ENCODE results near the gene RARRES1.

RARRES1 gene

DNA sequence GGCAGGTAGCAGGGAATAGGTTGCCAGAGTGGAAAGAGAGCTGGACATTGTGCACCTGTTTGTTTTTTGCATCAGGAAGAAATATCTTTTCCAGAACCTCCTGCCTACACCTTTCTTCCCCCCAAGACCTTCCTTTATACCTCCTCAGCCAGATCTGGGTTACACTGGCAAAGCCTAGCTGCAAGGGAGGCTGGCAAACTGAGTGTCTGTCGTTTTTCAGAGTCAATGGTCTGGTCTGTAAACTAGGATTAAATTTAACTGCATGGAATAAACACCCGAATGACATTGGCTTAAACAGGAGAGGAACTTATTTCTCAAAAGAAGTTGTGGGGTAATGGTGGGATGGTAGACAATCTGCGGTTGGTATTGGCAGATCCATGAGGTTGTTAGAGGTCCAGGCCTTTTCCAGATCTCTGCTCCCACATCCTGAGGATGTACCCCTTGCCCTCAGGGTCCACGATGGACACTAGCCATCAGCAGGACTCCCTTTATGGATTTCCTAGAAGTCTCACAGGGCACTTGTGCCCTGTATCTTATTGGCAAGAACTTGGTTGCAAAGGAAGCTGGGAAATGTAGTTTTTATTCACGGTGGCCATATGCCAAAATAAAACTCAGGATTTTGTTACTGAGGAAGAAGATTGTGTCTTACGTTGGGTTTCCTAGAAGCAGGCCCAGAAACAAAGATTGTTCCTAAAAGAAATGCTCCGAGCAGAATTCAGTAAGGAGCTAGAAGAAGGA lies 3.2 kb upstream of the RARRES1 start:
- DNase-seq = no peak

DNA sequence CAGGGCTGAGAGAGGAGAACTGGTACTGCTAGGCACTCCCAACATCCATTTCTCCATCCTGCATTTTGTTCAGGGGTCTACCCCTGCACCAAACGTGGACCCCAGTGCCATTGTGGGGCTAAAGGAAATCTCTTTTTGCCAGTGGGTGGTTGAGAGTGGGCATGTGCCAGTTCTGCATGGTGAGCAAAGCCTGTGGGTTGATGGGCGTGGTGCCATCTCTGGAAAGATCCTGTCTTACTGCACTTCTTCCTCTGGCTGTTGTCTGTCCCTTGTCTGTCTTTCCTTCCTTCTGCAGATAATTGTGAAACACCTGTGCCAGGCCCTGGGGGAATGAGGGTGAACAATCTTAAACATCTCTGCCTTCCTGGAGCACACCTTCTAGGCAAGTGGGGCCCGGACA lies 1.4 kb upstream of the RARRES1 start:
- DNase-seq = no peak

DNA sequence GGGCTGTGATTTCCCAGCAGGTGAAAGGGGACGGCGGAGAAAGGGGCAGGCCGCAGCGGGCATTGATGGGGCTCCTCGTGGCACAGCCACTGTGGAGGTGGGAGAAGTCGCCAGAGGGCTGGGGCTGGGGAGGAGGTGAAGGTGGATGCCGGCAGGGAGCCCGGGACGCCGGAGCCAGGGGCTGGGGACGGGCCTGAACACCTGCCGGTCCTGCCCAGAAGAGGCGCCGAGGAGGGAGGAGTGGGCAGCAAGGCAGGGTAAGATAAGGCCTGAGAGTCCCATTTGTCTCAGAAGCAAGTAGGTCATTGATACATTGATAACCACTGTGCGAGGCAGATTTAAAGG lies 571 bp upstream of the RARRES1 start:
- DNase-seq = no peak

DNA sequence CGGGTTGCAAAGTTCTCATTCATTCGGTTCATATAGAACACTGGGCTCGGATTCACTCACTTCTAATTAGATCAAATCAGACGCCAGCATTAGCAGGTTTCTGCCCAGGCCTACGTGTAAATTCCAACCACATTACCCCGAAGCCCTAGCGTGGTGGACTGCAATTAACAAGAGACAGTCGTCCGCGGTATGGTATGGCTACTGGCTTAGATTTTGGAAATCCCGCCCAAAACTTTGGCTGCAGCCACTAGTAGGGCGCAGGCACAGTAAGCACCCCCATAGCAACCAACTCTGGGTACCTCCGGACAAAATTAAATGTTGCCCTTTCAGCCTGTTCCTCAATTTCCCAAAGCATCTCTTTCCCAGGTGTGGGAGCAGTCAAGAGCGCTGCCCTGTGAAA lies 771 bp downstream of the RARRES1 start:
- no peak for DNase-seq

DNA sequence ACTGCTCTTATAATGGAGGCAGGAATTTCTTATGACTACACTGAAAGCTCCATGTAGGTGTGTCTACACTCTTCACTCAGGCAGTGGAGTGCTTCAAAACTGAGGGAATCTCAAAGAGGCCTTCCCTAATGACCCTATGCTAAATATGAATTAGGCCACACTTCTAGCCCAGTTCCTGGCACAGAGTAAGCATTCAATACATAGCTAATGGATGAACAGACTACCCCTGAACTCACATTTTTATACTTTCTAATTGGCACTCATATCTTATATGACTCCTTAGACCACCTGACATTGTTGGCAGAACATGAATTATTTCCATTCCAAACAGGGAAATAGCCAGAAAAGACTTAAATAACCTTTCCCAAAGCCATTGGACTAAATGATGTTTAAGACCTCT lies 3.4 kb downstream of the RARRES1 start:
- no peak for DNase-seq

DNA sequence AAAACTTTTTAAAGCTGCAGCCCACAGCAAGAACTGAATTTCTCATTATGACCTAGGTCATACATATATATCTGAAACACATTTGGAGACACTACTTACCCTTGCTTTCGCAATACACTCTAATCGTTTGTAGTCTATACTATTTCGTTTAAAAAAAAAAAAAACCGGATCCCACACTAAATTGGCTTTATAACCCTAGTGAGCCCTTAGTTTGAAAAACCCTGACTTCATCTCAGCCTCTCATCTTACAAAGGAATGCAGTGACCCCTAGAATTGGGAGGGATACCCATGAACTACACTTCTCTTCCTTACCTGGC lies 4.2 kb downstream of the RARRES1 start:
- DNase-seq = no peak

DNA sequence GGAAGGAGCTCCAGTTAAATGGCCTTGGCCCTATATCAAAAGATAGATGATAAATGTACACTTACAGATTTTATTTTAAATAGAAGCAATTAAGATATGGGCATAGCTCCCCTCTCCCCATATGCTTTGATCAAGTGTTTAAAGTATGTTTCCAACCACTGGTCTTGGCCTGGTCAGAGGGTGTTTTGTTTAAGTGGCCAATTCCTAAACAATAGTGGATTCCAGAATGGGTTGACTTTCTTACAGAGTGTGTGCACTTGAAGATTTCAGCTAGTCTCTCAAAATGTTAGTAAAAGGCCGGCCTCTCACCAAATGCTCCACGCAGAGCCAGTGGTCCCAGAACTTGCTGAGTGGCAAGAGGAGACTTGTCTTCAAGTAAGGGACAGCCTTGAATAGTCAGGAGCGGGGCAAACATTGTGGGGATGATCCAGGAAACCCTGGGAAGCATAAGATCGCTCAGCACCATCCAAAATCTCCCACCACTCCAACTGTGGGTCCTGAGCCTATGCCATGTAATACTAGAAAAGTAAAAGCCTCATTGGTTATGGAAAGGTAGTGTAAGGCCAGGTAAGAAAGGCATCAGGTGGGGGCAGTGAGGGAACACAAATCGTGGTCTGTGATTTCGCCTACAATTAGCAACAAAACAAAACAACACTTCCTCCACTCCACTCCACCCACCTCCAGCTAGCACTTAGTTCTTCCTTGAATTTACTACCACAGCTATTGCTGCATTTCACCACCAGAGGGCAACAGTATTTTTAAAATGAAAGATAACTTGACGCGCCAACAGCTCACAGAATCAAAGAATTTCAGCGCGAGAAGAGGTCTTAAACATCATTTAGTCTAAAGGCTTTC lies 4.8 kb downstream of the RARRES1 start:
- peak in 25 of 56 donors; percentile 6 to 60 (median 19) for DNase-seq

DNA sequence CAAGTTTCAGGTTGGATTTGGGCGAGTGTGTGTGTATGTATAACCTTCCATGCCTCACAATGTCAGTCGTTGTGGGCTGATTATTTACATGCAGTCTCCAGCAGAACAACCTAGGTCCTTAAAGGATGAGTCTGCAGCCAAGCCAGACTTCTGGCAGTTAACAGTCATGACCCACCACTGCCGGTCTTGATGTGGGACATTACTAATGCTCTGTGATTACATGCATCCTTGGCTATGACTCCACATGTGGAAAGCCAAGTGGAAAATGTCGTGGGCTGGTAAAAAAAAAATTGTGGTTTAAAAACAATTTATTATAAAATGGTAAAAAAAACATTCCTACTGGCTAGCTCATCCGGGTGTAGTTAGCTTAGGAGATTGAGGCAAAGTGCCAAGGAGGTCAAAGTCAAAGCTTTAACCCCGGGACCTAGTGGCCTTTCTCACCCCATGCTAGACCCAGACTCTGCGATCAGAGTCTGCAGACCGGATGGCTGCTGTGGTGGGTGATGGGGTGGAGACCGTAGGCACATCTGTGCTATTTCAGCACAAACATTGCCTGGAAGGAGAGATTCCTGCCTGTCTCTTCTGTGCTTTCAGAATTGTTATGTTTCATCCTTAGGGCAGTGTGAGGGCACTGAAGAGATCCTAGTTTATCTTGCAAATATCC lies 6.8 kb downstream of the RARRES1 start:
- no peak for DNase-seq

DNA sequence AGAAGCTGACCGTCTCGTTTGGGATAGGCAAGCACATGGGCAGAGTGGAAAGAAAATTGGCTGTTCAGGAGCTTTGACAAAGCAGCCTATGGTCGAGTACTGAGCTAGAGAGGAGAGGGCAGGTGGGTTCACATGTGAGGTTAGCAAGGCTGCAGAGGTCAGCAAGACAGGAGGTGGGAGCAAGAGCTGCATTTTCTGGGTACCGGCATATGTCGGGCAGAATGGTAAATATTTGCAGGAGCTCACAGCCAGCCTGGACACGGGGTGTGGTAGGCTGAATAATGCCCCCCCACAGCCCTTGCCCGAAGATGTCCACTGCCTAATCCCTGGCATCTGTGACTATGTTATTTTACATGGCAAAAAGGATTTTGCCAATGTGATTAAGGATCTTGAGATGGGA lies 8.3 kb downstream of the RARRES1 start:
- DNase-seq = no peak

DNA sequence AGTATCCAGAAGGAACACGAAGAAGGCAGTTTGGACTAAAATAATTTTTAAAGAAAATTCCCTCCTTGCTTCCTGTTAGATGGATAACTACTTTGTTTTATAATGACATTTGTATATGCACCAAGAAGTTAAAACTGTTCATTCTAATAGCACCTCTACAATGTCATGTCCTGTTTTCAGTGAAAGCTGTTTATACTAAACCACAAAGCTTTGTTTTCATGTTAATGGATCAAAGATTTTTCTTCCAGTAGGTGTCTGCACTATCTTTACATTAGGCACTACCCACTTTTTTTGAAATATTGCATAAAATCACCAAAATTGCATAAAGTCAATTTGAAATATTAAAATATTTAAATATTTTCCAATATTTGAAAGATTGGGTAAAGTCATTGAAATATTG lies 10.1 kb downstream of the RARRES1 start:
- no peak for DNase-seq

DNA sequence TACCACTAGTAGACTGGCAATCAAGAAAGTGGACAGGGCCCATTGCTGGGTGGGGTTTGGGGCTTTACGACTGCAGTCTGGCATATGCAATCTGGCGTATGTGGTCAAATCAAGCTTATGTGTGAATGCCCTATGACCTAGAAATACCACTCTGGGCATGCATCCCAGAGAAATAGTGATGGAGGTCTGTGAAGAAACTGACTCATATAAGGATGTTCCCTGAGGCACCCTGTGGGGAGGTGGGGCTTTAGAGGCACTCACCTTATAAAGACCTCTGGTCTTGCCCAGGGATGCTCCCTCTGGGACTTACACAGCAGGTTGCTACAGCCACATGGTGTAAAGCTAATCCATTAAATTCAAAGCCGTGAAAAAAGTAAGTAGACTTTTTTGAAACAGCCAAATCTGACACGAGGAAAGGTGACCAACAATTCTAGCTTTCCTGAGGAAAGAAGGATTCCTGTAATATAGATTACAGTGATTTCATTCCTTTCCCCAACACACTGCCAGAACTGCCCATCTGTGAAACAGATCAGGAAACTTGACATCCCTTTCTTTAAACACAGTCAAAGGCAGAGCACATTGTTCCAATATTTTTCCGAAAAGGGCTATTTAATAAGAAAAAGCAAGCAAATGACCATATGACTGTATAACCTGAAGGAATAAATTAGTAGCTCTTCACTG lies 13.6 kb downstream of the RARRES1 start:
- no peak for DNase-seq

DNA sequence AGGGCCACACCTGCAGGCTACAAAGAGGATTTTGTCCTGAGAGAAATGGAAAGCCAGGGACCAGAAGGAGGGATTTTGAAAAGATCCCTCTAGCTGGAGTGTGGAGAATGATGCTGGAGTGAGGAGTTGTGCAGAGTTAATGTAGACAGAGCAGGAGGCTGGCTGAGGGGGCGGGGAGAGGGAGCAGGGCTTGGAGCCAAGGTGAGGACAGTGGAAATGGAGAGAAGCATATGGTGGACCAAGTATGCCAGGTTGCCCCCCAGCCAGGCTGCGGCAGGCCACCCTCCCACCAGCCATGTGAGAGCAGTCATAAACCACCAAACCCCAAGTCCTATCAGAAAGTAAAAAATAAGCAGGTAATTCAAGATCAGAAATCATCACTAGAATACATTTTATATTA lies 14.7 kb downstream of the RARRES1 start:
- no peak for DNase-seq

DNA sequence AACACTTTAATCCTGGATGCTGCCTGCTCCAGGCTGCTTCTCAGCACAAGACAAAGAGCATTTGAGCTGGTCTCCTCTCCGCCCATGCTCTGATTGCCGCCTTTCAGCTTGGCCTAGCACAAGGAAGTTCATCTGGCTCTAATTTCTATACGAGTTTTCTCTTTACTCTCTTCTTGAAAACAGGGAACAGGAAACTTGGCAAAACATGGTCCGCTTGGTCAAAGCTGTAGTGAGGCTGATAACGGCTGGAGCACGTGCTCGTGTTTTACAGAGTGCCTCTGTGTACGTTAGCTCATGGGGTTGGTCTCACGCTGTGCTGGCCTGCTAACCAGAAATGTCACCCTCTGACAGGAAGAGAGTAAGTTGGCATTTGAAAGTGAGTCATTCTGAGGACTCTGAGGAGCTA lies 19.2 kb downstream of the RARRES1 start:
- DNase-seq = peak in 16 of 56 donors; percentile 8 to 46 (median 19)

DNA sequence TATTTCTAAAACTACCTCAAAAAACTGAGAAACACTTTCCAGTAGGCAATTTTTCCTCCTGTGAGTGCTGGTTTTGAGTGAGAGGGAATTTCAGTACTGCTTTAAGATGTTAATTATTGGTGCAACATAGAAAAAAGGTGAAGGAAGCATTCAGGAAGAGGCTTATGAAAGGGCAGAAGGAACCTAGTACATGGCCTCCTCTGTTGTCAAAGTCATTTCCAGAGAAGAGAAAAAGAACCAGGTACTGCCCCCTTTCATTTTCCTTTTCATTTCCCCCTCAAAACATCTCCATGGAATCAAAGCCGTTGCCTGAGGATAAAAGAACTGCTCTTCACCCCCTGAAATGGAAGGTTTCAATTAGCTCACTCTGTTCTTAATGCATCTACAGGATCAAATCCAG lies 19.8 kb downstream of the RARRES1 start:
- DNase-seq = no peak

DNA sequence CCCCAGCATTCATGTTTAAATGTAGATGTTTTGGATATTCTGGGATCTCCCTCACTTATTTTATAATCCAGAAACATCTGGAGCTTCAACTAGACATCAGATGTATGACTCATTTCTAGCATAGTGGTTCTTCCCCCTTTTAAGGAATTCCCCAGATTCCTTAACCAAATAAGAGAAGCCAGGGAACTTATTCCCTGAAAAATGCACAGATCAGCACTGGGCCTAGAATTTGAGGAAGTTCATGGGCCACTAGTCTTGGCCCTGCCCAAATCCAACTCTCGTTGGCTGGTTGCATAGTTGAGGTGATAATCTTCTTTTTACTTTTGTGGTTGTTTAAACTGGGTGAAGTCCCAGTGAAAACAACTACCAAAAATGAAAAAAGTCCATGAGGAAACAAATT lies 20.4 kb downstream of the RARRES1 start:
- no peak for DNase-seq

DNA sequence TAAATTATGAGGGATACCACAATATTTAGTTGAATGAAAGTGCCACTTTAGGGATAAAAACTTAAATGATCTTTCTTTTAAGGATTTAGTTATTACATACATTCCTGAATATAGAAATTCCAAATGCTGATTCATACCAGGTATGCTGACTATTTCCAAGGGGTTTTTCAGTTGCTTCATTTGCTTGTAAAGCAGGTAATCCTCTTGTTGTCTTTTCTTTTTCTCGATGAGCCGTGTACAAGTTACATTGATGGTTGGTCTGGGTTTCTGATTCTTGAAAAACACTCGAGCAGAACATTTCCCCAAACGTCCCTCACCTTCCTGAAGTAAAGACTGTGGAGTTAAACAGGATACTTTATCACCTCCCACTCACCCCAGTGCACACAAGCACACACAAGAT lies 21.7 kb downstream of the RARRES1 start:
- DNase-seq = no peak

DNA sequence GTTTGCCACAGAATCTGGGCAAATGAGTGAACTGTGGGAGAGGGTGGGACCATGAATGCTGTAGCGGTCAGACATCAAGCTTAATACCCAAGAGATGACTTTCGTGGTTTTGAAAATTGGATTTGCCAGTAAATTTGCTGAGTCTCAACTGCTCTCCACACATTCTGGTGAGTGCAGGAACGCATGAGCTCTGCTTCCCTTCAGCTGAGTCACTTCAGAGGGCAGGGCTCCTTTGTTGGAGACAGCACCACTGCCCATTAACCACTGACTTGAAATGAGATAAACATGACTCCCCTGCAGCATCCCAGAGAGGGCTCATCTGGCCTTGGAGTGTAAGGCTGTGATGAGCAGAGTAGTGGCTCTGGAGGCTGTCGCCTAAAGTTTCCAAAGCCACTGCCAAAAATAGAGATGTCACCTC lies 22.6 kb downstream of the RARRES1 start:
- DNase-seq = no peak

DNA sequence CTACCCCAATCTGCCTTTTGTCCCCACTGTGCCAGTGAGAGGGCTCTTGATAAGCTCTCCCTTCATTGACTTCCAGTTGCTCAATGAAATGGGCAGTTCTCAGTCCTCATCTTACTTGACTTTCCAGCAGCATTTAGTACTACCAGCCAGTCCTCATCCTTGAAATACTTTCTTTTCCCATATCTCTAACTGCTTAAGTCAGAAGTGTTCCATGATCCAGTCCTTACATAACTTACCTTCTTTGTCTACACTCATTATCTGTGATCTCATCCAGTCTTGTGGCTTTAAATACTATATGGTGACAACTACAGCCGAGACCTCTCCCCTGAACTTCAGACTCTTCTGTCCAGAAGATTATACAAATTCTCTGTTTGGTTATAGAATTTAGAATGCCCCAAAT lies 28.7 kb downstream of the RARRES1 start:
- DNase-seq = no peak

DNA sequence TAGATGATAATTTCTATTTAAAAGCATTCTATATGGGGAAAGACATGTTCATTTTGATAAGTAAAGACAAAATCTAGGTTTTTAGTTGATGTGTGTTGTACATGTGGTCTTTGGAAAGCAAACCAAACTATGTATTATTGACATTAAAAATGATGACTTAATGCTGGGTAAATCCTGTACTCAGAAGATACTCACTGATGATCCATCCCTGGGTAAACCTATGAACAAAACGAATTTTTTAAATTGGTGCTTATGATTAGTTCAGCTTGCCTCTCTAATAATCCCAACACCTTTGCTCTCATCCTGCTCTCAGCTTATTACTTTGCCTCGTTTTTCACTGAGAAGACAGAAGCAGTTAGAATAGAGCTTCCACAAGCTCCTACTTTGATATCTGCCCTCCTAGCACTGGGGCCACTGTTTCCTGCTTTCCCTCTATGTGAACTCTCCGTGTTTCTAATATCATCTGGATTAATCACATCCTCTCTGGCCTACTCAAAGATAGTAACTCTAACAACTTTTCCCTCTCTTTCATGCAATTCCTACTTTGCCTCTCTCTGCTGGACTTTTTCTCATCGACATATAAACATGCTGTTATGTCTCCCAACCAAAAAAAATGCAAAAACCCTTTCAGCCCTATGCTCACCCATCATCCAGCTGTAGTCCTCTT lies 29.3 kb downstream of the RARRES1 start:
- no peak for DNase-seq

DNA sequence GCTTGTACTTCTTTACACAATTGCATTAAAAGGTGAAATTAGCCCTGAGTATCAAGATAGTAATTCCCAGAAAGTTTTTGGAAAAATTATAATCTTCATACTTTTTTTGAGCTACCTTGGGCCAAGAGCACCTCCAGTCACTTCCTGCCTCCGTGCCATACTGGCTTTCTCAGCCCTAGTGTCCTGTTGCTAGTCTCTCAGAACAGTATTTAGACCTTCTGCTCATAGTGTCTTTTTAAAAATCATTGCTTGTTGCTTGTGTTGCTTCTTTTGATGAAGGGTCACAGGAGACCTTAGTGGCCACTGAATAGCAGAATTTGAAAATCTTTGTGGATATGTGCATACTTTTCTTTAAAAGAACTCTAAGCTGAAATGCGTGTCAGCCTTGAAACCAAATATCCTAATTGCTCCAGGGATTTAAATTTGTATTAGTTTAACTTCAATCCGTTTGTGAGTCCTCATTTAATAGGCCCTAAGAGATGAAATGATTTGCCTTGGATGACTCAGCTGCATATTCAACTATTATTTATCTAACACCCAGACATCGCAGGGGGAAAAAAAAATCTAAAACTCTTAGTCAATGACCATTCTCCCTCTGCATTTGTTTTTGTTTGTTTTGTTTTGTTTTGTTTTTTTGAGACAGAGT lies 30.7 kb downstream of the RARRES1 start:
- no peak for DNase-seq

DNA sequence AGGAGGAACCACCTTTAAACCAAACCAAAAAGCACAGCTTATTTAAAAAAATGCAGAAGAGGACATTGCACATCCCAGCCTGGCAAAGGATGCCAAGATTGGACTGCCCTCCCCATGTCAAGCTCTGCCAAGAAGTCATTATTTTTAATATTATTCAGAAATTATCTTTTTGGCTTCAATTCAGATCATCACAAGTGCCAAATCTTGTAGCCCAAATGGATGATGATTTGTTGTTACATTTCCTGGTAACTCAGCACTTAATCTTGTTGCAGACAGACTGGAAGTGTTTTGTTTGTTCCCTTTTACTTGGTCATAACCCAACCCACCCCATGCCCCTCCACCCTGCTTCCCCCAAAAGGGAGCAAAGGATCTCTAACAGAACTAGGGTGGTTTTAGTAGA lies 31.7 kb downstream of the RARRES1 start:
- no peak for DNase-seq

Data from nucleus accumbens (tissue), 56 donors.